Measurements from ENCODE around the gene SLC24A3. TPM values are rescaled to one million over a fixed set of nuclear protein-coding genes. Genes with fewer than 3 reads are reported as not detected.

Gene SLC24A3
- total RNA-seq, 1 experiment from 2014 or later, result not detected

- DNase-seq (ENCODE audit: low read depth, low spot score), result no peak
- in situ Hi-C loops (cut with HindIII; ENCODE audit: low pct_unique_long_range_greater_than_20kb, low sequenced_read_pairs), result no loop called here
These were observed 105.0 kb downstream of the SLC24A3 start for GRCh38 chr20:19317237-19318069.

GRCh38 chr20:19318610-19319009, 106.2 kb downstream of the SLC24A3 start:
- DNase-seq (ENCODE audit: low read depth, low spot score), result no peak
- in situ Hi-C loops (cut with HindIII; ENCODE audit: low pct_unique_long_range_greater_than_20kb, low sequenced_read_pairs), result no loop called here

DNA sequence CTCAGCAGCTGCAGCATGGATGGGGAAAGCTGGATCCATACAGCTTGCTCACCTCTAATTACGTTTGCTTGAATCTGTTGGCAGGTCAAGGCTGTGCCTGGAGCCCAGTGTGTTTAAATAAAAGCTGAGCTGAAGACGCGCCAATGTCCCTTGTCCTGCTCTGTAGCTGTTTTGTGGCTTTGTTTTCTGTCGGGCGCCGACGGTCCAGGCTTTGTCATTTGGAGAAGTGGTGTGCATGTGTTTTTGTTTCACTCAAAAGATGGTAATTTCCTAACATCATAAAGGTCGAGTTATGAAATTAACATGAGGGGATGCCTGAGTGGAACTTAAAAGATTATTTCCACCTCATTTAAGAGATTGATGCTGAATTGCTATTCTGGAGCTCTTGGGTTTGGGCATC, 107.6 kb downstream of the SLC24A3 start:
- in situ Hi-C loops (cut with HindIII; ENCODE audit: low pct_unique_long_range_greater_than_20kb, low sequenced_read_pairs), result no loop called here
- DNase-seq (ENCODE audit: low read depth, low spot score), result no peak

DNA sequence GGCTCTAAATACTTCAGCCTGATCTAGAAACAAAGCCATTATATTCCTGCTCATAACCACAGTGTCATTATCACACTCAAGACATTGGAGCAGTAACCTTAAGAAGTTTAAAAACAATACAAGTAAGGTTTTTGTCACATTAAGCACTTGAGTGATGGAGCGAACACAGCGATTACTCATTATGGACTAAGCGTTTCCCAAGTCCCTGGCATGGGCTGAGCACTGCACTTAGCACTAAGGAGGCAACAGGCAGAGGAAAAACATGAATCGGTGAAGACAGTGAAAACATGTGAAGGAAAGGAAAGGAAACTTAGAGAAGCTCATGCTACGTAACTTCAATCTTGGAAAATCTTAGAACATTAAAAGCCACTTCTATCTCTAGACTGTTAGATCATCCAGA, 108.7 kb downstream of the SLC24A3 start:
- in situ Hi-C loops (cut with HindIII; ENCODE audit: low pct_unique_long_range_greater_than_20kb, low sequenced_read_pairs), result no loop called here
- no peak for DNase-seq (ENCODE audit: low read depth, low spot score)

DNA sequence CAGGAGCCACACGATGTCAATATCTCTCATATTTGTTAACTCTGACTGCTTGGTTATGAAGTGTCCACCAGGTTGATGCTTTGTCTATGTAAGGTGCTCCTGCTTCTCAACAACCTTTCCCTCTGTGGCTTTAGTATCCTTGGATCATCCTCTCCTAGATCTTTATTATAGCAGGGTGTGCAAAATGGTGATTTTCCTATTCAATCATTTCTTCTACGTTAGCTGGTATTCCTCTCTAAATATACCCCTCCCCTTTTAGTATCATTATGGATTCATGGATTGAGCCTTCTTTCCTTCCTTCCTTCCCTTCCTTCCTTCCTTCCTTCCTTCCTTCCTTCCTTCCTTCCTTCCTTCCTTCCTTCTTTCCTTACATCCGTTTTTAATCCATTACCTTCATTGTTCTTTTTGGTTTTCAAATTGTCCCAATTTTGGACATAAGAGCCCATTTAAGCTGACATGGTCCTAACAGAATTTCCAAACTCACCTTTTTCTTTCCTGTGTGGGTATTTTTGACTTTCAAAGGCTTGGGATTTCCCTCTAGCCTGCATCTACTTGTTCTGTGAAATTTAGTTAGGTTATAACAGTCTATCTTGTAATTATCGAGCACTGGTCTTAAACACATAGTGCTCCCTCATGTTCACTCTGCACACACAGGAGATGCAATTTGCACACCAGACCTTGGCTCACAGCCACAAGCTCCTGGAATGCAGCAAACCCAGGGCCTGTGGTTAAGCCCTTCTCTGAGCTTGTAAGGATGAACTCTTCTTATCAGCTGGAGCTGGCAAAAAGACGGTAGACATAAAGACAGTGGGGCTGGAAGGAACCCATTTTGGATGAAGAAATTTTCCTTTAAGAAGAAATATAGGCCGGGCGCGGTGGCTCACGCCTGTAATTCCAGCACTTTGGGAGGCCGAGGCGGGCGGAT, 109.9 kb downstream of the SLC24A3 start:
- in situ Hi-C loops (cut with HindIII; ENCODE audit: low pct_unique_long_range_greater_than_20kb, low sequenced_read_pairs), result no loop called here
- no peak for DNase-seq (ENCODE audit: low read depth, low spot score)

GRCh38 chr20:19327401-19327800, 115.0 kb downstream of the SLC24A3 start:
- DNase-seq (ENCODE audit: low read depth, low spot score), result no peak
- in situ Hi-C loops (cut with HindIII; ENCODE audit: low pct_unique_long_range_greater_than_20kb, low sequenced_read_pairs), result no loop called here

DNA sequence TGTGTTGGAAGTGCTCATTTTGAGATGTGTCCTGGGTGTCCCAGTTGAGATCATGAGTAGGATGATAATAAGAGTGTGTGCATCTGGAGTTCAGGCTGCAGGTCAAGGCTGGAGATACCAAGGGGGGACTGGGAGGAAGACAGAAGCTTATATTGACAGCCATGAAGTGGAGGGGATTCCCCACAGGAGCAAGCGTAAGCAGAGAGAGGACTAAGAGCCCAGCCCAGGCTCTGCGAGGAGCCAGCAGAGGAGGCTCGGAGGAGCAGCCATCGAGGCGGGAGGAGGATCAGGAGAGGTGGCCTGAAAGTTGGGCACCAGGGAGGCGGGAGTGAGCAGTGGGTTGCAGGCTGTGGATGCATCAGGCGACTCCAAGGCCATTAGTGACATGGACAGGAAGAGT, 116.2 kb downstream of the SLC24A3 start:
- DNase-seq (ENCODE audit: low read depth, low spot score), result no peak
- in situ Hi-C loops (cut with HindIII; ENCODE audit: low pct_unique_long_range_greater_than_20kb, low sequenced_read_pairs), result no loop called here

DNA sequence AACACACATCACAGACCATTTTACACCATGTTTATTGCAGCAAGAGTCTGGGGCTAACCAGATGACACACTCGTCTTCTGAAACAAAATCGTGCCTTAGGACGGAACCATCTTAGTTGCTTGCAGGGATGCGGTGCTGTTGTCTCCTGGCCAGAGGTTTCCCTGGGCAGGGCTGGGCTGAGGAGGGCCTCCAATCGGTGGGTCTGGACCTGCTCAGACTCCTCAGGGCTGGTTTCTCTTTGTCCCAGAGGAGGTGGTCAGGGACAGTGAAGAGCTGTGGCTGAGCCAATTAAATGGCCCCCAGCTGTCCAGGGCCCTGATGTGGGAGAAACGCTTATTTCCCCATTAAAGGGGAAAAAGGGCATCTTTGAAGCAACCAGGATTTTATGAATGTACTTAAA, 117.6 kb downstream of the SLC24A3 start:
- in situ Hi-C loops (cut with HindIII; ENCODE audit: low pct_unique_long_range_greater_than_20kb, low sequenced_read_pairs), result no loop called here
- no peak for DNase-seq (ENCODE audit: low read depth, low spot score)

GRCh38 chr20:19330731-19331130, 118.3 kb downstream of the SLC24A3 start:
- no peak for DNase-seq (ENCODE audit: low read depth, low spot score)
- in situ Hi-C loops (cut with HindIII; ENCODE audit: low pct_unique_long_range_greater_than_20kb, low sequenced_read_pairs), result no loop called here

GRCh38 chr20:19333563-19333962, 121.1 kb downstream of the SLC24A3 start:
- in situ Hi-C loops (cut with HindIII; ENCODE audit: low pct_unique_long_range_greater_than_20kb, low sequenced_read_pairs), result no loop called here
- DNase-seq (ENCODE audit: low read depth, low spot score), result no peak

DNA sequence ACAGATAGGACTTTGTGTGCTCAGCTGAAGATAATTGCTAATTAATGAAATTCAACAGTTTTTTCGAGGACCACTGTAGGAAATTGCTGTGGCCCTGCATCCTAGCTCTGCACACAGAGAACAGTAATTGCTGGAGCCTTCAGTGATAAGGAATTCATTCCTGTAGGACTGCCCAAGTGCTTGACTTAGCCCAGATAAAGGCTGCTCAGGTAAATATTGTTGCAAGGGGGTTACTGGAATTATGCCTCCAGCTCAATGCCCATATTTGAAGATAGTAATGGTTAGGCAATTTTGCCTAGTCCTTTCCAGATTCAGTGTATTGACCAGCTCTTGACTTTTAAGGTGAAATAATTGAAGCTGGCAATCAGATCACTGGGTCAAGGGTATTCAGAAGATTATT, 122.9 kb downstream of the SLC24A3 start:
- no peak for DNase-seq (ENCODE audit: low read depth, low spot score)
- in situ Hi-C loops (cut with HindIII; ENCODE audit: low pct_unique_long_range_greater_than_20kb, low sequenced_read_pairs), result no loop called here

DNA sequence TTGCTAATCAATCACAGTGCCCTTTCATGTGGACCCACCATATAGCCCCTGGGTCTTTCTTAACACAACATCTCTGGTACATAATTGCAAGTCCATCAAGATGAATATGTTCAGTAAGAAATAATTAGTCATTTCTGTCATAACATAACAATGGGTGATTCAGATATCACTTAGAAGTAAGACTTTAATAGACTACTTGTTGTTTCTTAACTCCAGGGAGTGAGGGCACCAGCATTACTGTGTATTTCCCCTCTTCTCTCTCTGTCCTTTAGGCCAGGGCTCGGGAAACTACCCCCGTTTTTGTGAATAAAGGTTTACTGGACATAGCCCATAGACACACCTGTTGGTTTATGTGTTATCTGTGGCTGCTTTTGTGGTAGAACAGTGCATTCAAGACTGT, 123.5 kb downstream of the SLC24A3 start:
- in situ Hi-C loops (cut with HindIII; ENCODE audit: low pct_unique_long_range_greater_than_20kb, low sequenced_read_pairs), result no loop called here
- DNase-seq (ENCODE audit: low read depth, low spot score), result no peak

DNA sequence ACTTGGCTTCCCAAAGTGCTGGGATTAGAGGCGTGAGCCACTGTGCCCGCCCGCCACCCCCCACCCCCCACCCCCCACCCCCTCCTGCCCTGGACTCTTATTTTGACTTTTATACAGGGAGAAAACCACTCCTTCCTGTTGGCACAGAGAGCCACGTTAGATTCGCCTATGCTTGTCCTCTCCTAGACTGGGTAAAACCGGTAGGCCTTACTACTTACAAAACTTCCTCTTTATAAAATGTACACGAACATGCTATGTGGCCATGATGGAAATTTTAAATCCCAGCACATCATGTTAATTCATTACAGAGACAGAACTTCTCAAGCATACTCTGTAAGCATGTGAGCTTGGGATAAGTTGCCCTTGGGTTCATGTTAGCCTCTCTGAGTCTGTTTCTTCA, 124.2 kb downstream of the SLC24A3 start:
- in situ Hi-C loops (cut with HindIII; ENCODE audit: low pct_unique_long_range_greater_than_20kb, low sequenced_read_pairs), result no loop called here
- no peak for DNase-seq (ENCODE audit: low read depth, low spot score)

DNA sequence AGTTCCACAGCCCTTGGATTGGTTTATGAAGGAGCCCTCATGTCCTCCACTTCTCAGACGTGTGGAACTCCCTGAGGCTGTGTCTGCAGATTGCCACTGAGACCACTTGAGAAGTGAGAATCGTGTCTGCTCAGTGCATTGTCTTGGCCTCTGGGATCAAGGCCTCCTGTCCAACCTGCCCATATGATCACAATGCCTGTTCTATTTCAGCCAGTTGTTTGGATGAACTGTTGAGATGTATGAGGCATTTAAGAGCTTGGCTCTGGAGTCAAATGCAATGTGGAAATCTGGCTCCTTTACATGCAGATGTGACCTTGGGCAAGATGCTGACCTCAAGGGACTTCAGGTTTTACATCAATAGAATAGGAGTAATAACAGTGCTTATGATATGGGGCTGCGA, 125.9 kb downstream of the SLC24A3 start:
- in situ Hi-C loops (cut with HindIII; ENCODE audit: low pct_unique_long_range_greater_than_20kb, low sequenced_read_pairs), result no loop called here
- no peak for DNase-seq (ENCODE audit: low read depth, low spot score)

DNA sequence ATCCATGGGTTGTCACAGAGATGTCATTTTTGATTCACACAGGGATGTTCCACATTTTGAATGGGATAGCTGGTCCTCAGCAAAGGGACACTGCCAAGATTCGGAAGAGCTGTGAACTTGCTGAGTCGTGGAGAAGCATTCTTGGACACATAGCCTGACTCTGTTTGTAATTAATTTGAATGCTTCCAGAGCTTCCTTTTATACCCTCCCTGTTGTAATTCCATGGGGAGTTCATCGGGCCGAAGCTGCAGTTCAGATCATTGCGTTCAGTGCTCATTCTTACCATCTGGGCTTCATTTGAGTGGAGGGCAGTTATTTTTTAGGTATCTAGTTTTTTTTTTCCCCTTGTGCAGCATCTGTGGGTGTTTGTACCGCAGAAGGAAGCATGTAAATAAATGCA, 126.5 kb downstream of the SLC24A3 start:
- no peak for DNase-seq (ENCODE audit: low read depth, low spot score)
- in situ Hi-C loops (cut with HindIII; ENCODE audit: low pct_unique_long_range_greater_than_20kb, low sequenced_read_pairs), result no loop called here

GRCh38 chr20:19341348-19342053, 129.1 kb downstream of the SLC24A3 start:
- no peak for DNase-seq (ENCODE audit: low read depth, low spot score)
- in situ Hi-C loops (cut with HindIII; ENCODE audit: low pct_unique_long_range_greater_than_20kb, low sequenced_read_pairs), result no loop called here

- DNase-seq (ENCODE audit: low read depth, low spot score), result no peak
- in situ Hi-C loops (cut with HindIII; ENCODE audit: low pct_unique_long_range_greater_than_20kb, low sequenced_read_pairs), result no loop called here
These were observed 131.9 kb downstream of the SLC24A3 start for GRCh38 chr20:19344341-19344740.

- in situ Hi-C loops (cut with HindIII; ENCODE audit: low pct_unique_long_range_greater_than_20kb, low sequenced_read_pairs), result no loop called here
- DNase-seq (ENCODE audit: low read depth, low spot score), result no peak
These were observed 135.6 kb downstream of the SLC24A3 start for GRCh38 chr20:19347943-19348456.
